ENCODE measurements around the gene CCNE1.
"Not testable (repeated sequence)": the region's sequence is repeated elsewhere in the genome, so short reads cannot be mapped to it uniquely, and the experiment has no call there.

Gene CCNE1

DNA sequence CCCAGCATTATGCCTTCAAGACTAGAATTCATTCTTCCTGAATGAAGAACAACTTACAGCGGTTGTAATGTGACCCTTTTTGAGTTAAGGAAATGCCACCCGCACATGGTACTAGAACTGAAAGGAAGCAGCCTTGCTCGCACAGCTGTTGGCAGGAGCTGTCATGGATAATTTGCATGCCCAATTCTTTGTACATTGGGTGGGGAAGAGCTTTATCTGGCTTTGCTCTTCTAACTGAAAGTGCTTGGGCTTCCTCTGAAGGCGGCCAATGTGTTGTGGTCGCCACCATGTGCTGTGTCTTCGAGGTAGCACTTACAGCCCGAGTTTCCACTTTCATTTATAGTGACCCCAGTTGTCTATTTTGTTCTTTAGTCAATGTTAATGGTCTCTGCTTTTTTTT is 3.4 kb downstream of the CCNE1 start:
- DNase-seq (ENCODE audit: low spot score): no peak

DNA sequence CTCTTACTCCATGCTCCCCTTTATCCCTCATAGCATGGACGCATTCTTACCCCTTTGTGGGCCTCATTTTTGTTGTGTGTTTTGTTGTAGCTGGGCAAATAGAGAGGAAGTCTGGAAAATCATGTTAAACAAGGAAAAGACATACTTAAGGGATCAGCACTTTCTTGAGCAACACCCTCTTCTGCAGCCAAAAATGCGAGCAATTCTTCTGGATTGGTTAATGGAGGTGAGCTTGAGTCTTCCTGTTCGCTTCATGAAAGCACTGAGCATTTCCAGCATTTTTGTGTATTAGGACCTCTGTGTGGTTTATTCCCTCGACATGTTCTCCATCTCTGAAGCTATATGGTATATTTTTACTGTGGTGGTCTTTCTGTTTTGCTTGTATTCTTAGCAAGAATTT is 5.5 kb downstream of the CCNE1 start:
- DNase-seq (ENCODE audit: low spot score): no peak

DNA sequence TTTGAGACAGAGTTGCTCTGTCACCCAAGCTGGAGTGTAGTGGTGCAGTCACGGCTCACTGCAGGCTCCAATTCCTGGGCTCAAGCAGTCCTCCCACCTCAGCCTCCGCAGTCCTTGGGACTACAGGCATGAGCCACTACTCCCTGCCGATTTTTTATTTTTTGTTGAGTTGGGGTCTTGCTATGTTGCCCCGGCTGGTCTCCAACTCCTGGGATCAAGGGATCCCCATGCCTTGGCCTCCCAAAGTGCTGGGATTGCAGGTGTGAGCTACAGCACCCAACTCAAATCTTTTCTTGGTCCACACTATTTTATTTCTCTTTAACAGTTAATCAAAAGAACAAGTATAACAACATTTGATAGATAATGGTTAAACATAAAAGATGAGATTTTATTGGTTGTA is 7.5 kb downstream of the CCNE1 start:
- DNase-seq (ENCODE audit: low spot score): no peak

DNA sequence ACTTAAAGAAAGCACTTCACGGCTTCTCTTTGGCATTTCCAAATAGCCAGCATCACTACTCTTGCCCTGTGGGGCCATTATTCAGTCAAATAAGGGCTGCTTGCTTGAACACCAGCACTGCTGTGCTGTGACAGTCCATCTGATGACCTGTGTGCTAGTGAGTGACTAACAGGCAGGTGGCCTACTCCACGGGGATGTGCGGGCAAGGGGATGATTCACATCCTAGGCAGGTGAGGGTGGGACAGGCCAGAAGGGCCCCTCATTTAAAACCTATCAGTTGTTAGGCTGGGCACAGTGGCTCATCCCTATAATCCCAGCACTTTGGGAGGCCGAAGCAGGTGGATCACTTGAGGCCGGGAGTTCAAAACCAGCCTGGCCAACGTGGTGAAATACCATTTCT is 8.2 kb downstream of the CCNE1 start:
- DNase-seq (ENCODE audit: low spot score): no peak

DNA sequence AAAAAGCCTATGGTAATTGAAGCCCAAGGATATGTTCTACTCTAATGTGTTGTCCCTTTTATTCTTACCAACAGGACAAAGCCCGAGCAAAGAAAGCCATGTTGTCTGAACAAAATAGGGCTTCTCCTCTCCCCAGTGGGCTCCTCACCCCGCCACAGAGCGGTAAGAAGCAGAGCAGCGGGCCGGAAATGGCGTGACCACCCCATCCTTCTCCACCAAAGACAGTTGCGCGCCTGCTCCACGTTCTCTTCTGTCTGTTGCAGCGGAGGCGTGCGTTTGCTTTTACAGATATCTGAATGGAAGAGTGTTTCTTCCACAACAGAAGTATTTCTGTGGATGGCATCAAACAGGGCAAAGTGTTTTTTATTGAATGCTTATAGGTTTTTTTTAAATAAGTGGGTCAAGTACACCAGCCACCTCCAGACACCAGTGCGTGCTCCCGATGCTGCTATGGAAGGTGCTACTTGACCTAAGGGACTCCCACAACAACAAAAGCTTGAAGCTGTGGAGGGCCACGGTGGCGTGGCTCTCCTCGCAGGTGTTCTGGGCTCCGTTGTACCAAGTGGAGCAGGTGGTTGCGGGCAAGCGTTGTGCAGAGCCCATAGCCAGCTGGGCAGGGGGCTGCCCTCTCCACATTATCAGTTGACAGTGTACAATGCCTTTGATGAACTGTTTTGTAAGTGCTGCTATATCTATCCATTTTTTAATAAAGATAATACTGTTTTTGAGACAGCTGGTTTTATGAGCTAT is 12.0 kb downstream of the CCNE1 start:
- DNase-seq (ENCODE audit: low spot score): no peak

DNA sequence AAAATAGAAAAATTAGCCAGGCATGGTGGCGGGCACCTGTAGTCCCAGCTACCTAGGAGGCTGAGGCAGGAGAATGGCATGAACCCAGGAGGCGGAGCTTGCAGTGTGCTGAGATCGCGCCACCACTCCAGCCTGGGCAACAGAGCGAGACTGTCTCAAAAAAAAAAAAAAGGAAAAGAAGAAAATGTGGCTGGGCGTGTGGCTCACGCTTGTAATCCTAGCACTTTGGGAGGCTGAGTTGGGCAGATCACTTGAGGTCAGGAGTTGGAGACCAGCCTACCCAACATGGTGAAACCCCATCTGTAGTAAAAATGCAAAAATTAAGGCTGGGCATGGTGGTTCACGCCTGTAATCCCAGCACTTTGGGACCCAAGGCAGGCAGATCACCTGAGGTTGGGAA is 13.5 kb downstream of the CCNE1 start:
- not testable (repeated sequence) for DNase-seq (ENCODE audit: low spot score)

DNA sequence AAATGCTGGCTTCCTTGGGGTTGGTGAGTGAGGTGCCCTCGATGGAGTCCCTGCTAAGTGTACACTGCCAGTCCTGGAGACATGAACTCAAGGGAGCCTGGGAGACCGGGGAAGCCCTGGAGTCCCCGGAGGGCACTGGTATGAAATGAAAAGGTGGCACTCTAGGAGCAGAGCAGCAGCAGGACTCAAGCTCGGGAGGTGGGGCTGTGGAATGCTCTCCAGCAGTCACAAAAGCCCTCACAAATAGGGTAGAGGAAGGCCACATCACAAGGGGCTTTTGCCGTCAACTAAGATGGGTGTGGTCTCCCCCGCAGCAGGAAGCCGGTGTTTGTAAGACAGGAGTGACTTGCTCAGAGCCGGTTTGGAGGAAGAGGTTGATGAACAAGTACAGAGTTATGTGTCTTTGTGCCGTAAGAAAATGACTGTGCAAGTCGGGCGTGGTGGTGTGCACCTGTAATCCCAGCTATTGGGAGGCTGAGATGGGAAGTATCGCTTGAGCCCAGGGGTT is 19.3 kb downstream of the CCNE1 start:
- peak; percentile 74 for DNase-seq (ENCODE audit: low spot score)

DNA sequence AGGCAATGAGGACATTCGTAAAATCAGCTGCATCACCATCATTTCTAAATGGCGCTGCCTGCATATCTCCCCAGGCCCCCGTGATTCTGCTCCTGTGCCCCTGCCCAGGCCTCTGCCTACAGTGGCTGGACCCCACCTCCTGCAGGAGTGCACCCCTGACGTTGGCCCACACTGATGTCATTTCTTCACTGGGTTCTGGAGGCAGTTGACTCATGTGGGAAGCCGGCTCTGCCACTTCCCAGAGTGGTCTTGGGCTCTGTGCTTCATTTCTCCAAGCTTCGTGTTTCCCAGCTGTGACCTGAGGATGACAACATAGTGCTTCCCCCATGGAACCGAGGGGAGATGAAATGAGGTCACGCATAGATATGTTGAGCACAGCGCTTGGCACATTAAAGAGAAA is 19.9 kb downstream of the CCNE1 start:
- DNase-seq (ENCODE audit: low spot score): no peak

DNA sequence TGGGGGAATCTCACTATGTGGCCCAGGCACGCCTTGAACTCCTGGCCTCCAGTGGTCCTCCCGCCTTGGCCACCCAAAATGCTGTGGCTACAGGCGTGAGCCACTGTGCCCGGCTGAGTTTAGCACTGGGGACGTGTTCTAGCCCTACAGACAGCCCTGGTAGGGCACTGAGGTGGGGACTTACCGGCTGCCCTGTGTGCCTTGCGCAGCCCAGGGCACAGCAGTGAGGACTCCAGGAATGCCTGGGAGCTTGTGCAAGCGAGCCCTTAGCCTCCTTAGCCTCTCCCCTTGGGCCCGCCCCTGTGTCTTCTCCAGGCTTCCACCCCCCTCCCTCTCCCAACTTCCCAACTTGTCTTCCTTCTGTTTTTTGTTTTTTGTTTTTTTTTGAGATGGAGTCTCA is 21.0 kb downstream of the CCNE1 start:
- DNase-seq (ENCODE audit: low spot score): no peak

DNA sequence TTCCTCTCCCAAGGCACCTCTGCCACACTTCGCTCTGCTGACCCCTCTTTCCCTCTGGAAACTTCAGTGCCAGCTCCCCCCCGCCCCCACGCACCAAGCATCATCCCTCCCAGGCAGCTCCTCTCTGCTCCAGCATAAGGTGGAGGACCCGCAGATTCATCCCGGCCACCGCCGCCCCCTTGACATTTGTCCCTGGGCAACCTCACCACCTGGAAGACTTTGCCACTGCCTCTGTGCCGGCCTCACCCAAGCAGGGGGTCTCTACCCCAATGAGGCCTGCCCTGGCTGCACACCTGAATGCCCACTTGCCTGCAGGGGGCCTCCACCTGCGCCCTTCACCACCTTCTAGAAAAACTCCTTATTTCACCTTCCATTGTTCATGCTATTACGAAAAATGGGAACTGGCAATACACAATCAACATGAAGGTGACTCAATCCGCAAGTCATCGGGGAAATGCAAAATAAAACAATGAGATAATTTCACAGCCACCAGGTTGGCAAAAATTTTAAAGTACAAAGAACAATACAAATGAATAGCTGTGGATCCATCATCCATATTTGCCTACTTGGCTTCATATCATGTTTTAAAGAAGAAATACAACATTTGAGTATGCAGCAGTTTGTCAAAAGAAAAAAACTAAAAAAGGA is 21.9 kb downstream of the CCNE1 start:
- DNase-seq (ENCODE audit: low spot score): no peak

DNA sequence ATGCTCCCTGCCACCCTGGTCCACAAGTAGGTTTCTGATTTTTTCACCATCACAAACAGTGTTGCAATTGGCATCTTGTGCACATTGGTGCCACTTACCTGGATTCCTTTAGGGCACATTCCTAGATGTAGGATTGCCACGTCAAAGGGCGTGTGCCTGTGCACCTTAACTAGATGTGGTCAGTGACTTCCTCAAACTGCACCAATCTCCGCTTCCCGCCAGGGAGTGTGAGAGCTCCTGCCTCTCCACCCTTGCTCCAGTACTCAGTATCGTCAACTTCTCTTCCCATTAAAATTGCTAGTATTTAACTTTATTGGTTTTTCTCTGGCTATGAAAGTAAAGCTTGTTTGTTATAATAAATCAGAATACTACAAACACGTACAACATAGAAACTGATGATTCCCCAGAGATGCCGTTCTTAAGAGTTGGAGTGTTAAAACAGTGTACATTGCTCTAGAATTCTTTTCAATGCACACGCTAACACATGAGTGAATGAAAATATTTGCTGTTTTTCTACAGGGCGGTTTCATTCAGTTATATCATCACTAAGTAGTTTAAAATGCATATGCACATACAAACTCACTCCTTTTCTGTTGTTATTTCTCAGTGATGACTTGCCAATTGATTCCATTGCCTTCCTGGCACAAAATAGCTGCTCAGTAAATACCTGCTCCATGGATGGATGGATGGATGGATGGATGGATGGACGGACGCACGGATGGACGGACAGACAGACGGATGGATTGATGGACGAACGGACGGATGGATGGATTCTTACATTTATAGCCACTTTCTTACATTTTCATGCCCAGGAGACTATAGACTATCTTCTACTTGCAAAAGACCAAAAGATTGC is 23.4 kb downstream of the CCNE1 start:
- DNase-seq (ENCODE audit: low spot score): no peak

DNA sequence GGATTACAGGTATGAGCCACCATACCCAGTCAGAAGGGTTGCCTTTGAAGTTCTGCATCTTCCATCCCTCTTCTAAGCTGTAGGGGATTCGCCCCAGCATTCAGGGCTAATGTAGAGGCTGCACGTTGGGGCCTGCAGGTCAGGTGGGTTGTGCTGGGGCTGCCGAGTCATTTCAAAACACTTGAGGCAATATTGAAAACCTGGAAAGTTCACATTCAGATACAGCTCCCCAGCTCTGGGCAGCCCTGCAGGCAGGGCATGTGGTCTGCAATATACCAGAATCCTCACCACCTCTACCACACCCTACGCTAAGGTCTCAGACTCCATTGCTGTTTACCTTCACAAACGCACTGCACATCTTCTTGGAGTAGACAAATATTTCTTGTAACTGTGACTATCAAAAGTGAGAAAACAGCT is 24.6 kb downstream of the CCNE1 start:
- no peak for DNase-seq (ENCODE audit: low spot score)

DNA sequence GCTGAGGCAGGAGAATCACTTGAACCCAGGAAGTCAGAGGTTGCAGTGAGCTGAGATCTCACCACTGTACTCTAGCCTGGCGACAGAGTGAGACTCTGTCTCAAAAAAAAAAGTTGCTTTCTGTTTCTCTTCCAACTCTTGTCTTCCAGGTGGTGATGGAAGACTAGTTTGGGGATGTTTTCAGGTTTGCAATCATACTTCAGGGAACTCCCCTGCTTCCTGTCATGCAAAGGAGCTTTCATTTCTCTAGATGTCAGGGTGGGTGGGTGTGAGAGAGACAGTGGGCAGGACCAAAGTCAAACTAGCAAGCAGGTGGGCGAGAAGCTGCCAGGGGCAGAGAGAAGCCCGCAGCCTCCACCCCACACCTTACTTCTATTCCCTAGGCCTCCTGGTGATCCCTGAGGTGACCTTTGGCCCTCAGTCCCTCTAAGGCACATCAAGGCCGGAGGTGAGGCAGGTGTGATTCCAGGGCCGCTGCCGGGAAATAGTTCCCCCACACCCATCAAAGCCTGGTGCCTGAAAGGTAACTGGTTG is 25.7 kb downstream of the CCNE1 start:
- peak; percentile 46 for DNase-seq (ENCODE audit: low spot score)

DNA sequence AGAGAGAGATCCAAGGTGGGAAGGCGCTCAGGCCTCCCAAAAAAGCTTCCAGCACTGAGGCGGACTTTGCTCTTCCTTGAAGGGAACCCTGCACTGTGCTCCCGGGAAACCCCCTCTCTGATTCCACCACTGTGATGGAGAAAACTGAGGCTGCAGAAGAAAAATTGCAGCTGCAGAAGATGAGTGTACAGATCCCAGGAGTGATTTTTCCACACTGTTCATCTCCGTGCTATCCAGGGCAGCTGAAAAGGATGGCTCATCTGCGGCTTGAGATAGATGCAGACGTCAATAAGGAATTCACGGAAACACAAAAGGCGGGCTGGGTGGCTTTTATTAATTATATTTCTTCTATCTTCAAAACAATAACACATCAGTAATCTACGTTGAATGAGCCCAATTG is 26.2 kb downstream of the CCNE1 start:
- DNase-seq (ENCODE audit: low spot score): no peak

DNA sequence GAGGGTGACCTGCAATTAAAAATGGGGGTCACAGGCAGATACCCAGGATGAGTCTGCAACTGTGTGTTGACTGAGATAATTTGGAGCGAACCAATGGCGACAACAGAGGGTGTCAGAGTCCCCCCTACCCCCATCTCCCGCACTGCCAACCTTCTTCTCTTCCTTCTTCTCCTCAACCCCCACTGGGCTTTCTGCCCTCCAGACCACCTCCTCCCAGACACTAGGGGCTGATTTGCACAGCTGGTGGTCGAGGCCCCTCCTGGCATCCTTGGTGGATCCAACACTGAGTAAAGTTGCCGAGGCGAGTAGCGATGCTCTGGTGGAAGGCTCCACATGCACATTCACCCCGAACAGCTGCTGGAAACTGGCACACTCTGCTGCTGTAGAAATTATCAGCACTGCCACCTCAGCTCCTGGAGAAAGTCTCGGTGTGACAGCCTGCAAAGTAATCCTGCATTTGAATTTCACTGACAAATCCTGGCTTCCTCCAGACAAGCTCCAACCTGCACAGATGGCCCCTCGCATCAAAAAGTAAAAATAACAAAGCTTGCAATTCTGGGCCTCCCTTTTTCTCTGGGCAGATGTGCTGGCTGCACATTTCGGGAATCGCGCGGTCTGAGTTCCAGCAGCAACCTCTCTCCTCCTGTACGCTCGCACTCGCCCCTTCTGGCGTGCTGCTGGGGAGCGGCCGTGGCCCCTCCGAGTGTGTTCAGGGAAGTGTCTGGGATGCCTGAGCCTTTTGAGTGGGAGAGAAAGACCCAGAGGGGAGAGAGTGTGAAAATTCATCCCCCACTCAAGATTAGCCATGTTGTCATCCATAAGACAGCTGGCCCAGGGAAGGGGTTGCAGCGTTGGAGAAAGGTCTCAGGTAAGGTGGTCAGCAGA is 28.5 kb downstream of the CCNE1 start:
- no peak for DNase-seq (ENCODE audit: low spot score)

DNA sequence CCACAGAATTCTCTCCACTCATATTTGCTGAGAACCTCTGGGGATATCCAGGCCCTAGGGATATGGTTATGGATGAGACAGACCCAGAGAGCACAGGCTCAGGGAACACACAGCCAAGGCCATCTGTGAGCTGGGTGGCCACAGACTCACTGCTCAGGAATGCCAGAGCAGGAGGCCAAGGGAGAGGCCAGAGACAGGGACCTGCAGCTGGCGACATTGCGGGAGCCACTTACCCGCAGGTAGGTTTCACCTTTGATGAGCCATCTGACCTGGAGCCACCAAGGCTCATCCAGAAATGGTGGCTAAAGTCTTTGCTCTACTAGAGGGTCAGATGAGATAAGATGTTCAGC is 29.4 kb downstream of the CCNE1 start:
- DNase-seq (ENCODE audit: low spot score): no peak

DNA sequence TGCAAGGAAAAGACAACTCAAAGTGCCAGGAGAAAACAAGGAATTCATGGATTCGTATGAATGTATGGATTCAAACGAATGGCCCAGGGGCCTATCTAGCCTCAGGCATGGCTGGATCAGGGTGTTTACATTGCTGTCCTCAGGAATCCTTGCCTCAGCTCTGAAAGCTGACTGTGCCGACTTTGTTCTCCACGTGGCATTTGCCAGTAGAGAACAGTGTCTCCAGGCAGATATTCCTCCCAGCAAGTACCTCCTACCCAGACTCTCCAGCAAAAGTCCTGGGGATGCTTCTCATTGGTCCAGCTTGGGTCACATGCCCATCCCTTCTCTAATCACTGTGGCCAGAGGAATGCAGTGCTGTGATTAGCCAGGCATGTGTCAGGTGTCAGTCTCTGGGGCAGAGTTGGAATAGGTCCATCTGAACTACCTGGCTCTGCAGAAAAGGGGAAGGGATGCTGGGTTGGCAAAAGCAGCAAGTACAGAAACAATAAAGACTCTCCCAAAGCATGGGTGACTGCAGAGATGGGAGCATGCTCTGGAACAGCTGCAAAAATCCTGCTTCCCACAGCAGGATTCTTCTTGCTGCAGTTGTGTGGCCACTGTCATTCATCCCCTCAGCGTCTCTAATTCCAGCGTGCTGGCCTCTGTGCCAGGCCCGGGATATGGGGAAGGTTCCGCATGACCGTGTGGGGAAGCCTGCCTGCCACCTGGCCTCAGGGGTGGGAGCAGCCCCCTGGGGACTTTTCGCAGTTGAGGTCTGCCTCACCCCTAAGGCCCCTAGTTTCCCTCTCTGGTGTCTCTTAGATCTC is 30.0 kb downstream of the CCNE1 start:
- no peak for DNase-seq (ENCODE audit: low spot score)

DNA sequence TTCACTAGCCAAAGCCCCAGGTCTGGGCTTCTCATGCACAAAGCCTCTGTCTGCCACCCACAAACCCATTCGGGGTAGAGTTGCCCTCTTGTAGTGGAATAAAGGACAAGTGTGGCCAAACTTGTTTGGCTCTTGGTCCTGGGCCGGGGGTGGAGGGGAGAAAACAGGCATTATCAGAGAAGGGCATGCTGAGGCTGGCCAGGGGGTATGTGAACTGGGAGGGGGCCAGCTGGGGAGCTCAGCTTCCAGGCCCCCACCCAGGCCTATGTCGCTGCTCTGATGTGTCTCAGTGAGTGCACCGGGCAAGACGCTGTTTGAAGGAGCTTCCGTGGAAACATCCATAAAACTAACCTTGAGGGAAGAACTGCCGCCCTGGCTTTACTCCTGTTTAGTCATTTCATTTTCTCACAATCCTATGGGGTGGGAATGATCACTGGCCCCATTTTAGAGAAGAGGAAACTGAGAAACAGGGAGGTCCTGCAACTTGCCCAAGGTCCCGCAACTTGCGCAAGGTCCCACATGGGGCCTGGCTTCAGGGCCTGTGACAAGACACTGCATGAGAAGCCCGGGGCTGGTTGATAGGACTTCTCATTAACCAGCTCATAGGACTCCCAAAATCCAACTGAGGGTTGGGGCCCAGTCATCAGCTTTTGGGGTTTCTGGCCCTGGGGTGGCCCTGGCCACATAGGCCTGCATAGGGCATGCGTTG is 30.8 kb downstream of the CCNE1 start:
- DNase-seq (ENCODE audit: low spot score): no peak

DNA sequence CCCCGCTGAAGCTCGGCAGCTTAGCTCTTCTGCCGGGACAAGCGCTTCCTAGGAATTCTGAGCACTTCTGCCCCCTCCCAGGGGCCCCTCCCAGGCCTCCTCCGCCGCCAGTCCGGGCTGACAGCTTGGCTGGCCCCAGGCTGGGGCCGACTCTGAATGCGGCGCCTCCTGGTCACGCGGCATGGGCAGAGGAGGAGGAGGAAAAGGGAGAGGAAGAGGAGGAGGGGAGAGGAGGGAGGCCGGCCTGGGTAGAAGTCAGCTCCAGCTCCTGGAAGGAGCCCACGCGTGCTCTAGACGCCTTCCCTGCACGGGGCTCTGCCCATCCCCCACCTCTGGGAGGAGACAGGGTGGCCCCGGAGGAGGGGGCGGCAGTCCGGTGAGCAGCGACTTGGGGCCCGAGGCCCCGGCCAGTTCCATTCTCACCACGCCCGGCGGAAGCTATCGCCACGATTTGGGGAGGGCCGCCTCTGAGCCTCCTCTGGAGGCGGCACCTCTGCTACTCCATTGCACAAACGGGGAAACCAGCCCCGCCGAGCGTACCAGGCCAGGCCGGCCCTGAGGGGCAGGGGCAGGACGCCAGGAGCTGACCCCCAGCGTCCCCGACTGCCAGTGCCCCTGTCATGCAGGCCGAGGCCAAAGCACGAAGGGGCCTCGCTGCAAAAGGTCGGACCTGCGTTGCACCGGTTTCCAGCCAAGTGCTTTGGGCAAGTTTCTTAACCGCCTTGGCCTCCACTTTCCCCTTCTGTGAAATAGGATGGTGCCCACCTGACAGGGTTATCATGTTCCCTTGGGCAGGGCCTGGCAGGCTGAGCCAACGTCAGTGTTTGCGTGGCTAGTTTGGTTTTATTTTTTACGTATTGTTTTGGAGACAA is 31.6 kb downstream of the CCNE1 start:
- no peak for DNase-seq (ENCODE audit: low spot score)
